Neural cell (in vitro differentiated cells): Measurements from ENCODE around the gene NOD1. TPM values are rescaled to one million over a fixed set of nuclear protein-coding genes. Genes with fewer than 3 reads are reported as not detected.
"Not testable (repeated sequence)": the region's sequence is repeated elsewhere in the genome, so short reads cannot be mapped to it uniquely, and the experiment has no call there.

ENCODE experiments used
- H2AFZ ChIP-seq: fragments of 200-600, 300-800 bp; sonication (generic), shearing (Covaris generic); 2 replicates; pipeline ENCODE4 v1.6.0; 2014; ENCODE audit warnings: low read depth, mild to moderate bottlenecking, antibody characterized with exemption, low read length, moderate library complexity
- H3F3A ChIP-seq: fragments of 200-600 bp; shearing (Covaris generic); 2 replicates; pipeline ENCODE4 v1.6.1; 2016; ENCODE audit warnings: mild to moderate bottlenecking, moderate library complexity, mixed read lengths, antibody characterized with exemption, low read length; ENCODE audit not compliant: insufficient read depth, poor library complexity, severe bottlenecking
- H3K27ac ChIP-seq: fragments of 200-600, 300-800 bp; sonication (generic), shearing (Covaris generic); 2 replicates; pipeline ENCODE4 v1.5.1; 2014; ENCODE audit warnings: mild to moderate bottlenecking, low read length, moderate library complexity
- H3K27me3 ChIP-seq: fragments of 300-800, 200-600 bp; sonication (generic), shearing (Covaris generic); 2 replicates; pipeline ENCODE4 v1.6.0; 2014; ENCODE audit warnings: mild to moderate bottlenecking, low read depth, low read length, moderate library complexity; ENCODE audit not compliant: insufficient read depth
- H3K36me3 ChIP-seq: fragments of 300-800, 200-600 bp; sonication (generic), shearing (Covaris generic); 2 replicates; pipeline ENCODE4 v1.5.1; 2014; ENCODE audit warnings: mild to moderate bottlenecking, antibody characterized with exemption, low read length, moderate library complexity; ENCODE audit not compliant: insufficient read depth
- H3K4me2 ChIP-seq: fragments of 300-800, 200-600 bp; sonication (generic), shearing (Covaris generic); 2 replicates; pipeline ENCODE4 v1.6.0; 2014; ENCODE audit warnings: mild to moderate bottlenecking, low read length
- H3K4me3 ChIP-seq: fragments of 300-800, 200-600 bp; sonication (generic), shearing (Covaris generic); 2 replicates; pipeline ENCODE4 v1.5.1; 2014; ENCODE audit warnings: mild to moderate bottlenecking, low read length, moderate library complexity
- H3K79me2 ChIP-seq: fragments of 200-600 bp; shearing (Covaris generic); replicated peaks from 2 replicates; pipeline ENCODE4 v1.6.0; 2014; ENCODE audit warnings: mild to moderate bottlenecking, low read length, moderate library complexity; ENCODE audit not compliant: insufficient read depth
- H3K9ac ChIP-seq: fragments of 300-800, 200-600 bp; sonication (generic), shearing (Covaris generic); 2 replicates; pipeline ENCODE4 v1.6.1; 2016; ENCODE audit warnings: mild to moderate bottlenecking, low read length, mixed read lengths
- H3K9me2 ChIP-seq: fragments of 200-600 bp; shearing (Covaris generic); 2 replicates; pipeline ENCODE4 v1.6.1; 2016; ENCODE audit warnings: mild to moderate bottlenecking, low read length, mixed read lengths; ENCODE audit not compliant: insufficient read depth
- H3K9me3 ChIP-seq: fragments of 200-600, 300-800 bp; sonication (generic), shearing (Covaris generic); 2 replicates; pipeline ENCODE4 v1.6.1; 2016; ENCODE audit warnings: mild to moderate bottlenecking, mixed run types, low read length, moderate library complexity, mixed read lengths
- H4K20me1 ChIP-seq: fragments of 200-600 bp; shearing (Covaris generic); 2 replicates; pipeline ENCODE4 v1.6.1; 2016; ENCODE audit warnings: mild to moderate bottlenecking, mixed run types; ENCODE audit not compliant: insufficient read depth
- CTCF ChIP-seq: fragments of 450-650 bp; IDR thresholded peaks from 2 replicates; pipeline ENCODE4 v1.5.1; 2014; ENCODE audit warnings: antibody characterized with exemption, mild to moderate bottlenecking, moderate library complexity; ENCODE audit not compliant: poor library complexity, severe bottlenecking
- EP300 ChIP-seq: fragments of 450-650 bp; conservative IDR thresholded peaks from 2 replicates; pipeline ENCODE4 v1.6.1; 2014; ENCODE audit warnings: antibody characterized with exemption, mild to moderate bottlenecking, moderate library complexity; ENCODE audit not compliant: poor library complexity, severe bottlenecking
- EZH2 ChIP-seq: fragments of 200-600, 300-800 bp; shearing (Covaris generic), sonication (generic); IDR thresholded peaks from 2 replicates; pipeline ENCODE4 v1.6.1; 2014; ENCODE audit warnings: antibody characterized with exemption, low read length, borderline replicate concordance, mild to moderate bottlenecking; ENCODE audit not compliant: insufficient read depth, poor library complexity, severe bottlenecking
- MXI1 ChIP-seq: fragments of 450-650 bp; conservative IDR thresholded peaks from 2 replicates; pipeline ENCODE4 v1.6.1; 2014; ENCODE audit warnings: antibody characterized with exemption, mild to moderate bottlenecking; ENCODE audit not compliant: poor library complexity, severe bottlenecking
- POLR2AphosphoS5 ChIP-seq: IDR thresholded peaks from 2 replicates; pipeline ENCODE4 v1.6.1; 2012
- RAD21 ChIP-seq: fragments of 450-650 bp; conservative IDR thresholded peaks from 2 replicates; pipeline ENCODE4 v1.6.1; 2014; ENCODE audit warnings: antibody characterized with exemption, mild to moderate bottlenecking, moderate library complexity
- REST ChIP-seq: IDR thresholded peaks from 2 replicates; pipeline ENCODE4 v1.6.1; 2012; ENCODE audit warnings: borderline replicate concordance
- SMC3 ChIP-seq: fragments of 450-650 bp; conservative IDR thresholded peaks from 2 replicates; pipeline ENCODE4 v1.6.1; 2014; ENCODE audit warnings: antibody characterized with exemption, mild to moderate bottlenecking, moderate library complexity; ENCODE audit not compliant: poor library complexity
- TAF1 ChIP-seq: IDR thresholded peaks from 2 replicates; pipeline ENCODE4 v1.6.1; 2012; ENCODE audit warnings: low read depth
- polyA plus RNA-seq: library from polyadenylated mRNA; depleted of rRNA; stranded (reverse); fragments of >200 nt; gene quantifications from 2 replicates; pipeline ENCODE4 v1.2.3, GENCODE V29; 2014

The NOD1 gene
- polyA plus RNA-seq, 1 donor from 2014 or later: 0.43 TPM

- Histone ChIP-seq H3K27me3 (no peaks in the 10 kb centered on the region), H3K9ac (no peak overlapping the region), H3K79me2 (no peaks in the 10 kb centered on the region), H3K9me3 (no peaks in the 10 kb centered on the region), H3K36me3 (no peaks in the 10 kb centered on the region), H3K4me2 (no peak overlapping the region), H3K9me2 (no peaks in the 10 kb centered on the region), H3F3A (no peaks in the 10 kb centered on the region), H3K27ac (no peak overlapping the region), H3K4me3 (no peak overlapping the region), H2AFZ (no peak overlapping the region), H4K20me1 (no peaks in the 10 kb centered on the region)
- TF ChIP-seq POLR2AphosphoS5 (no peak), REST (no peak), TAF1 (no peak), EP300 (no peak), EZH2 (no peak), SMC3 (no peak)
Observed at GRCh38 chr7:30487371-30487770, 8.8 kb upstream of the NOD1 start.

- Histone ChIP-seq H3K27ac (no peak overlapping the region), H3K27me3 (no peaks in the 10 kb centered on the region), H3F3A (no peaks in the 10 kb centered on the region), H3K4me3 (no peak overlapping the region), H2AFZ (no peak overlapping the region), H3K9me3 (no peaks in the 10 kb centered on the region), H3K9me2 (no peaks in the 10 kb centered on the region), H3K9ac (no peak overlapping the region), H3K36me3 (no peaks in the 10 kb centered on the region), H3K4me2 (no peak overlapping the region), H3K79me2 (no peaks in the 10 kb centered on the region), H4K20me1 (no peaks in the 10 kb centered on the region)
- no peak for TF ChIP-seq REST
- TF ChIP-seq MXI1: no peak
- no peak for TF ChIP-seq POLR2AphosphoS5
- no peak for TF ChIP-seq RAD21
- TF ChIP-seq EZH2: no peak
- no peak for TF ChIP-seq EP300
- TF ChIP-seq SMC3: no peak
- TF ChIP-seq CTCF: no peak
- TF ChIP-seq TAF1: no peak
Observed at GRCh38 chr7:30485667-30486066, 7.1 kb upstream of the NOD1 start.

- not testable (repeated sequence) for H3K79me2 ChIP-seq, H3K27ac ChIP-seq, H3K9me3 ChIP-seq, H3K27me3 ChIP-seq, H2AFZ ChIP-seq, H3F3A ChIP-seq, H3K4me3 ChIP-seq, H3K4me2 ChIP-seq, H3K9ac ChIP-seq, H4K20me1 ChIP-seq, H3K9me2 ChIP-seq, H3K36me3 ChIP-seq
Observed at GRCh38 chr7:30481416-30481815, 2.8 kb upstream of the NOD1 start.
